Tibial artery (tissue), 4 donors: ENCODE measurements around the gene CFAP92.

ENCODE experiments used
- DNase-seq, 2 donors: peaks; one replicate each; pipeline ENCODE4 v3.0.0-alpha.2; 2019
- H3K27ac ChIP-seq, 2 donors: fragments of 200-600 bp; sonication (generic) in 1 of 2; 1 replicate in 1 of 2; 2 replicates in 1 of 2; pipeline ENCODE4 v1.5.1; 2018 to 2019; ENCODE audit warnings: mild to moderate bottlenecking in 1 of 2
- H3K27me3 ChIP-seq, 2 donors: fragments of 200-600 bp; sonication (generic) in 1 of 2; one replicate each; pipeline versions ENCODE4 v1.5.1 to v1.6.0; 2016 to 2019
- H3K36me3 ChIP-seq, 3 donors: fragments of 200-600 bp; sonication (generic) in 2 of 3; one replicate each; pipeline ENCODE4 v1.5.1; 2016 to 2019; ENCODE audit warnings: mild to moderate bottlenecking in 2 of 3
- H3K4me1 ChIP-seq, 4 donors: fragments of 200-600 bp; sonication (generic) in 2 of 4; 1 replicate in 3 of 4; 2 replicates in 1 of 4; pipeline ENCODE4 v1.5.1; 2016 to 2019
- H3K4me3 ChIP-seq, 2 donors: fragments of 200-600 bp; sonication (generic) in 1 of 2; 1 replicate in 1 of 2; 2 replicates in 1 of 2; pipeline ENCODE4 v1.5.1; 2018 to 2019; ENCODE audit warnings: mild to moderate bottlenecking in 2 of 2
- H3K9me3 ChIP-seq, 3 donors: fragments of 200-600 bp; sonication (generic) in 1 of 3; one replicate each; pipeline ENCODE4 v1.5.1; 2016 to 2019
- CTCF ChIP-seq, 2 experiments: fragments of 200-600 bp in 1 of 2; fragments of 450-650 bp in 1 of 2; IDR thresholded peaks; one replicate each; pipeline ENCODE4 v1.5.1; 2017 to 2019; ENCODE audit warnings: antibody characterized with exemption in 2 of 2, mild to moderate bottlenecking in 1 of 2, moderate library complexity in 1 of 2
- intact Hi-C: fragments of 100-400 bp; cut with DNase I; formaldehyde crosslinking; loops from one replicate; pipeline ENCODE4 v1.15.0; 2023; ENCODE audit warnings: low total_unique reads

CFAP92 gene

GRCh38 chr3:128874481-128875180 lies 119.2 kb downstream of the CFAP92 start:
- Histone ChIP-seq H3K36me3 (no peaks in the 10 kb centered on the region), H3K9me3 (no peaks in the 10 kb centered on the region), H3K27me3 (no peaks in the 10 kb centered on the region), H3K4me1 (peaks cover 0 to 15% (median 11%) of the 10 kb centered on the region in 4 donors), H3K4me3 (no peak overlapping the region), H3K27ac (no peak overlapping the region)
- DNase-seq: no peak
- TF ChIP-seq CTCF (IDR thresholded peaks at IDR 0.05): no peak
- intact Hi-C loops: loop anchor here (5.0 to 10.0 kb wide), 3 partner anchors 150 to 260 kb away; partner anchors contain the start of gene RAB7A

DNA sequence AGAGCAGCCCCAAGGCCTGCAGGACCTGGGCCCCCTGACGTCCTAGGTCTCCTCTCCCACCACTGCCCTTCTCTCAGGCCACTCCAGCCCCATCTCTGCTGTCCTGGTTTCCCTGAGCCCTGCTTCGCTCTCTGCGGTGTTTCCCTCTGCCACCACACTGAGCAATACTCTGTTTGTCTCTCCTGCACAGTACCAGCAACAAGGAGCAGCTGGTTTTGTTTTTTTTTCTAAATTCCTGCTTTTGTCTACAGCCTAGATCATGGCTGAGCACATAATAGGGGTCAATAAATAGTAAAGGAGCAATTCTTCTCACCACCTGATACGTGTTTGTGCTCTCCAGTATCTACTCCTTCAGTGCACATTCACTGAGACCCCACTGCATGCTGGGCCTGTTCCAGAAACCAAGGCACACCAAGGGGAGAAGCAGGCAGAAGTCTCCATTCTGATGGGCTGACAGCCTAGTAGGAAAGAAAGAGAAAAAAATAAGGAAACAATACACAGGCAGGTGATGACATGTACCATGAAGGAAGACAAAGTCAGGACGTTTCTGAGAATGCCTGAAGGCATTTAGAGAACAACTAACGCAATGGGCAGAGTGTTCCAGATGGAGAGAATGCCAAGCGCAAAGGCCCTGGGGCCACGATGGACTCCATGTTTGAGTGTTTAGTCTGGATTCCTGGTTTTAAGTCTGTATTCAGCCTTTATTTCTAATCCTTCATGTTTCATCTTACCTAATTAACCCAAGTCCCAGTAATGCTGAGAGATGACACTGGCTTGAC lies 120.4 kb downstream of the CFAP92 start:
- TF ChIP-seq CTCF (IDR thresholded peaks at IDR 0.05): no peak

GRCh38 chr3:128872744-128873143 lies 121.1 kb downstream of the CFAP92 start:
- intact Hi-C loops: loop anchor here (10.0 kb wide), 2 partner anchors 148 to 258 kb away; partner anchors contain the start of gene RAB7A
- TF ChIP-seq CTCF (IDR thresholded peaks at IDR 0.05): no peak
- Histone ChIP-seq H3K4me3 (no peak overlapping the region), H3K27me3 (no peaks in the 10 kb centered on the region), H3K36me3 (no peaks in the 10 kb centered on the region), H3K27ac (no peak overlapping the region), H3K4me1 (peaks cover 0 to 4% (median 1%) of the 10 kb centered on the region in 4 donors), H3K9me3 (no peaks in the 10 kb centered on the region)
- no peak for DNase-seq

More for the DNA sequence above, 120.4 kb downstream of the CFAP92 start:
- Histone ChIP-seq H3K4me3 (no peak overlapping the region), H3K4me1 (peaks cover 0 to 10% (median 8%) of the 10 kb centered on the region in 4 donors), H3K36me3 (no peaks in the 10 kb centered on the region), H3K27me3 (no peaks in the 10 kb centered on the region), H3K27ac (no peak overlapping the region), H3K9me3 (no peaks in the 10 kb centered on the region)
- DNase-seq: no peak
- intact Hi-C loops: loop anchor here (10.0 kb wide), 2 partner anchors 149 to 259 kb away; partner anchors contain the start of gene RAB7A

GRCh38 chr3:128872282-128872681 lies 121.6 kb downstream of the CFAP92 start:
- Histone ChIP-seq H3K4me3 (no peak overlapping the region), H3K9me3 (no peaks in the 10 kb centered on the region), H3K27ac (no peak overlapping the region), H3K27me3 (no peaks in the 10 kb centered on the region), H3K4me1 (no peaks in the 10 kb centered on the region), H3K36me3 (no peaks in the 10 kb centered on the region)
- DNase-seq: no peak
- intact Hi-C loops: loop anchor here (10.0 kb wide), 2 partner anchors 147 to 257 kb away; partner anchors contain the start of gene RAB7A
- TF ChIP-seq CTCF (IDR thresholded peaks at IDR 0.05): no peak

GRCh38 chr3:128870347-128870746 lies 123.5 kb downstream of the CFAP92 start:
- TF ChIP-seq CTCF (IDR thresholded peaks at IDR 0.05): no peak
- intact Hi-C loops: loop anchor here (10.0 kb wide), 2 partner anchors 146 to 256 kb away; partner anchors contain the start of gene RAB7A
- Histone ChIP-seq H3K4me3 (no peak overlapping the region), H3K9me3 (no peaks in the 10 kb centered on the region), H3K27ac (no peak overlapping the region), H3K36me3 (no peaks in the 10 kb centered on the region), H3K27me3 (no peaks in the 10 kb centered on the region), H3K4me1 (no peaks in the 10 kb centered on the region)
- DNase-seq: no peak
